GM21381 (cell line): ENCODE data around the gene STX8.
"Not testable (repeated sequence)": the region's sequence is repeated elsewhere in the genome, so short reads cannot be mapped to it uniquely, and the experiment has no call there.

Source experiments
- ATAC-seq: cut with Tn5 transposase; IDR thresholded peaks from one replicate; pipeline ENCODE4 v1.9.1; 2021; ENCODE audit warnings: mild to moderate bottlenecking, moderate library complexity; ENCODE audit not compliant: unreplicated experiment

The STX8 gene

GRCh38 chr17:9355846-9356245, 219.8 kb downstream of the STX8 start:
- ATAC-seq = no peak

DNA sequence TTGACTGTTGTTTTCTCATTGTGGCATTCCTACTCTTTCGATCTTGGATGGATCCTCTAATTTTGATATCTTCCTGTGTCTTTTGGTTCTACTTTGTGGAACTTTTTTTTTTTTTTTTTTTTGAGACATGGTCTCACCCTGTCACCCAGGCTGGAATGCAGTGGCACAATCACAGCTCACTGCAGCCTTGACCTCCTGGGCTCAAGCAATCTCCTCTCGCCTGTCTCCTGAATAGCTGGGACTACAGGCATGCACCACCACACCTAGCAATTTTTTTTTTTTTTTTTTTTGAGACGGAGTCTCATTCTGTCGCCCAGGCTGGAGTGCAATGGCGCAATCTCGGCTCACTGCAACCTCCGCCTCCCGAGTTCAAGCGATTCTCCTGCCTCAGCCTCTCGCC, 220.4 kb downstream of the STX8 start:
- not testable (repeated sequence) for ATAC-seq

- no peak for ATAC-seq
Measured at GRCh38 chr17:9350080-9350479, 225.5 kb downstream of the STX8 start.

DNA sequence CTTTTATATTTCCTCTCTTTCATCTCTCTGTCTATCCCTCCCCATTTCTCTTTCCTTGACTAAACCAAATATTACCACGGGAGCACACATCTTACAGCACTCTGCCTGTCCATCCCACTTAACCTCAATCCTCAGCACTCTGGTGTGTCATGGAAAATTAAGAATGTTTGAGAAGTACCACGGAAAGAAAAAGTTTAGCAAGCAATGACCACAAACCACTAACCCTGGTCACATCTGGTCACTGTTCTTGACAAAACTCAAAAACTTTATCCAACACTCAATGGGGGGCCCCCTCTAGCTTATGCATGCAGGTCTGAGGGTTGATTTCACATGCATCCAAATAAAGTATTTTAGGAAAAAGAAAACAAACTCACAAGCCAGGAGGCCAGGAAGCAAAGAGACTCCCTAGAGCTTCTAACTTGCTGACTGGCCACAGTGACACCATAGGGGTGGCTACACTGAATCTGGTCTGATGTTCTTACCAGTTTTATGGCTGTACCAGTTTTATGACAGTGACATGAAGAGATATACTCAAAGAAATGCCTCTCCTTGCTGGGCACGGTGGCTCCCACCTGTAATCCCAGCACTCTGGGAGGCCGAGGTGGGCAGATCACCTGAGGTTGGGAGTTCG, 229.2 kb downstream of the STX8 start:
- ATAC-seq = no peak

- ATAC-seq = no peak
Measured at GRCh38 chr17:9343516-9343915, 232.1 kb downstream of the STX8 start.

GRCh38 chr17:9342225-9342624, 233.4 kb downstream of the STX8 start:
- ATAC-seq = no peak

GRCh38 chr17:9339958-9340357, 235.7 kb downstream of the STX8 start:
- ATAC-seq = no peak

DNA sequence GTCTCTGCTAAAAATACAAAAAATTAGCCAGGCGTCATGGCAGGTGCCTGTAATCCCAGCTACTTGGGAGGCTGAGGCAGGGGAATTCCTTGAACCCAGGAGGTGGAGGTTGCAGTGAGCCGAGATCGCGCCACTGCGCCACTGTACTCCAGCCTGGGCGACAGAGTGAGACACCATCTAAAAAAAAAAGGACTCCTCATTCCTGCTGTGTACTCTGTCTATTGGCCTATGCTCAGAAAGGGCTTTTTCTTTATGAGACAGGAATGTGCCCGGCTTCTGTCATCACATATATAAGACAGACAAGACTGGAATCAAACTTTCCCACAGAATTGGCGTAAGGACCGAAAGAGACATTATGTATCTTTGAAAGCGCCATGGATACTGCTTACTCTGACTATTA, 236.1 kb downstream of the STX8 start:
- not testable (repeated sequence) for ATAC-seq

DNA sequence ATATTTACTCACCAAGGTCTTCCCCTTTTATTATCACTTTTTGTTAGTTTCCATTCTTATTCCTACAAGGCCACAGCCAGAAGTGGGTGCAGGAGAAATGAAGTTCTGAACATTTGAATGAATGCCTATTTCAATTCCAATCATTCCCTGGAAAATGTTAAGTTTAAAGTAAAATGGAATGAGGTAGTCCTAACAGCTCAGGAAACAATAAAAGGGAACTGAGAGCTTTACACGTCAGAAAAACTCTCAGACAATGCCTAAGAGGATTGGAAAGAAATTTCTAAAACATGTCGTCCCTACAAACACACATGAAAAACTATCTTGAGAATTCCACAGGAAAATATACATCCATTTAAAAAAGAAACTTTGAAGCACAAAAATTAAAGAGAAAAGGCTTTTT, 238.8 kb downstream of the STX8 start:
- ATAC-seq = no peak

GRCh38 chr17:9334536-9335446, 240.8 kb downstream of the STX8 start:
- no peak for ATAC-seq

DNA sequence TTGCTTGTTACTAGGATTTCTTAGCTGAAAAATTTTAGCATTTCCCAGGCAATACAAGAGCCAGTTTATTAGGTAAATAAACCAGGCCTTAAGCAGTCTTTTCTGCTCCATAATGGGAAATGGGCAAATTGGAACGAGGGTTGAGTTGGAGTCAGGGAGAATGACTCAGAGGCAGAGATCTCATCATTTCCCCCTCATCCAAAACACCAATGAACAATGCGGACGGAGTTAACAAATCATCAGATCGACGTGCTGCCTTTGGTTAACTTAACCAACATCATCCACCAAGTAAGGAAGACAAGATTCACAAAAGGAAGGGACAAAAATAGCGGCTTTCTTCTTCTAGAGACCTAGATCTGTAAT, 243.5 kb downstream of the STX8 start:
- no peak for ATAC-seq

DNA sequence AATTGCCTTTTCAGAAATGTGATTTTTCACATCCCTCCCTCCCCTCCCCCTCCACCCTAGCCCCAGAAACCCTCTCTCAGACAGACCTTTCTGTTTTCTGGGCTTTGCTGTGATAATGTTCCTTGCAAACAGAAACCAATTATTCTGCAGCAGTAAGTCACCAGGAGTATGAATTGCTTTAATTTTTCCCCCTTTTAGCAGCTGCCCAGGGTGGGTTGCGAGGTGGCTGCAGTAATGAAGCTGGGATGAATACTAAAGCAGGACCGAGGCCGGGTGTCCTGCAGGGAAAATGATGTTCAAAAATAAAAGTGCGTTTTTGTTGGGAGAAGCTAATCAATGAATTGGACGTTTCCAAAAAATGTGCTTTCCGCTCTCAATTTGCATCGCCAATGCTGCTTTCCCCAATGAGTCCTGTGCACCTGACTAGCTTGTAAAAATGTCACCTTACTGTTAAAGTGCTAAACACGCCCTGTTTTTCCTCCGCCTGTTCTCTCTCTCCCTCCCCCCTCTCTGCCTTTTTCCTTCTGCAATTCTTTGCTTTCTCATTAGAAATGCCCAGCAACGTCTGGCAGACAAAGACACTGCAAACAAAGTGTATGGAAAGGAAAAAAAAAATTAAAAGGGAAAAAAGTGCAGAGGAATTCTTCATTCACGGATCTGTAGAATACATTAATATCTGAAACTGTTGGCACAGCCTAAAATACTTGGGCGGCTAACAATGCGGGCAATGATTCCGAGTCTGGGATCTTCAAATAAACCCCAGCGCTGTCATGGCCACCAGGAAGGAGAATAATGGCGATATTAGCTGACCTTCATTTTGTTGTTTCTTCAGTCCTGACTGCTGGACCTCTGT, 244.1 kb downstream of the STX8 start:
- ATAC-seq = no peak

GRCh38 chr17:9330611-9331271, 244.9 kb downstream of the STX8 start:
- ATAC-seq = no peak

- ATAC-seq = no peak
Measured at GRCh38 chr17:9330141-9330540, 245.5 kb downstream of the STX8 start.

- ATAC-seq = no peak
Measured at GRCh38 chr17:9329251-9329921, 246.2 kb downstream of the STX8 start.

DNA sequence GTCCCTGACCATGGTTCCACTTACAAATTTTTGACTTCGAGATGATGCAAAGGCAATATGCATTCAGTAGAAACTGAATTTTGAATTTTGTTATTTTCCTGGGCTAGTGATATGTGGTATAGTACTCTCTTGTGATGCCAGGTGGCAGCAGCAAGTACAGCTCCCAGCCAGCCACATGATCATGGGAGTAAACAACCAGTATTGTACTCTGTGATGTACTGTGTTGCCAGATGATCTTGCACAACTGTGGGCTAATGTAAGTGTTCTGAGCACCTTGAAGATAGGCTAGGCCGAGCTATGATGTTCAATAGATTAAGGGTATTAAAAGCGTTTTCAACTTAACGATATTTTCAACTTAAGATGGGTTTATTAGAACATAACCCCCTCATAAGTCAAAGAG, 250.8 kb downstream of the STX8 start:
- ATAC-seq = no peak

DNA sequence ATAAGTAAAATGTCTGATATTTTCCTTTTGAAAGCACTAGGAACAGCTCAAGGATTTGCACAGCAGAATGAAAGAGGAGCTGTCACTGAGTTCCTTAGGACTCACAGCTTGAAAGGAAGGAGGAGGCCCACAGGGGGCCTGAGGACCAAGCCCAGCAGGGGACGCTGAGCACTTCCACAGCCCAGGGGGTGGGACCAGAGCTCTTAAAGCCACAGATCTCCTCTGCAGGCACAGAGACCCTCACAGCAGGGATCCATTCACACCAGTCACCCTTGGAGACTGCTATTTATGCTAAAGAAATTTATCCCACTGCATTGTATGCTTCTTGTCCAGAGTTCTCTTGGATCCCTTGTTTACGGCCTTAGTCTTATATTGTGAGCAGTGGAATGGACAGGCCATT, 253.3 kb downstream of the STX8 start:
- no peak for ATAC-seq

- no peak for ATAC-seq
Measured at GRCh38 chr17:9321890-9322289, 253.7 kb downstream of the STX8 start.

DNA sequence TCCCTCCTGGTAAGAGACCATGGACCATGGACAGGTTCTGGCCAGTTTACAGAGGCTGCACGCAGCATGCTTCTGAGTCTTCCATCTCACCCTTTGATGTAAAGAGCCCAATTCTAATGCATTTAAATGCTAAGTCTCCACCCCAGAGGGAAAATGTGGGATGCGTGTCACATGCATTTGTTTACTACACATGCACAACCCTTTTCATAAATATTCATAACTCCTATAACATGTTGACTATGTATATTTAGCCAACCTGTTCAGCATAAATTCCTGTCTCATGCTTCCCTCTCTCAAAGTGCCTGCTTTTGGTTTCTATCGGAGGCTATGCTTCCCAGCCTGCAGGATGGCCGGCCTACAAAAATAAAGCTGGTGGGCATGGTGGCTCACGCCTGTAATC, 260.3 kb downstream of the STX8 start:
- no peak for ATAC-seq

- ATAC-seq = no peak
Measured at GRCh38 chr17:9313346-9313745, 262.3 kb downstream of the STX8 start.
